ENCODE data around the gene TCEANC2. TPM values are rescaled to one million over a fixed set of nuclear protein-coding genes. Genes with fewer than 3 reads are reported as not detected.

TCEANC2 gene
- total RNA-seq, result 2.0 and 2.3 TPM in 2 replicates

DNA sequence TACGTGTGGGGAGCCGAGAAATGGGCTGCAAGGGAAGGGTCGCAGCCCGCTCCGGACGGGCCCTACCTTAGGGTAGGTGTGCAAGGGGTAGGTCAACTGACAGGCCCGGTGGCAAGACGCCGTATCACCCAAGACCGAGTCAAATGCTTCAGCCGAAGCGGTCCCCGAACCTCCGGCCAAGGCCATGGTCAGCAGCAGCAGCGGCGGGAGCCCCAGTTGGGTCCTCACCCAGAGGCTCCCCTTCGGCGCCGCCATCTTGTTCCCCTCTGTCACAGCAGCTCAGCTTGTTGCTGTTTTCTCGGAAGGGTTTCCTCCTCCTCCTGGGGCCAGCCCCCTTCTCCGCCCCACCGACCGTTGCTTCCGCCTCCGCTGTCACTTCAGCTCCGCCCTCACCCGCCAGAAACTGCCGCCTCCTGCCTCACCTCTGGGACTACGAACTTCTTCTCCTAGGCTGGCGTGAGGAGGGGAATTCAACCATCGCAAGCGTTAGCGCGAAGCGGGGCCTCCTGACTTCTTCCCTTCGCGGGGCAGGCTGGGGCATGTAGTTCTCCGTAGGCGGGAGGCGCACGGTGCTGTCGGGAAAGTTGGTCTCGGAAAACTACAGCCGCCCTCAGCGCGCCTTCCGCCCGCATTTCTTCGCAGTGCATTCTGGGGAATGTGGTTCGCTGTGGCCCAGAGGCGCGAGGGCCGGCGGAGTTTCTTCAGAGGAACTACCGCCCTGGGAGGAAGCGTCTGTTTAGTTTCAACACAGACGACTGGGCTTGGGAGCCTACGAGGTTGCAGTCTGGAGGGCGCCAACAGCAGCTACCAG, at the start of gene TCEANC2, which contains the start of gene TMEM59:
TCEANC2 (plus strand) TSS at position 675 of the 811 bp plus-strand sequence. CDS start 815 bp downstream, outside the sequence.
TMEM59 (minus strand) TSS at position 271 of the 811 bp plus-strand sequence; CDS start at position 255, 16 bp downstream.

DNA sequence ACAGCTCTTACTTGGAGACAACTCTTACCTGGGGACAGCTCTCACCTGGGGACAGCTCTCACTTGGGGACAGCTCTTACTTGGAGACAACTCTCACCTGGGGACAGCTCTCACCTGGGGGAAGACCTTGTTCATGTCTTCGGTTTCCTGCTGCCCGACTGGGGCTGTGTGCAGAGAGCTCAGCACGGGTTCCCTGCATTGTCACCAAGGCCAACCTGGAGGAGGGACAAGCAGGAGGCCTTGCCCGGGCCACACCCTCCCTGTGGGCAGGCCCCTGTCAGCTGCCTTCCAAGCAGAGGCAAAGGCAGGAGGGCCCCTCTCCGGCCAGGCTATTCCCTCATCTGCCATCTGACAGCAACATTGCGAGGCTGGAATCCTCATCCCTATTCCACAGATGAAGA, 35.4 kb upstream of the TCEANC2 start, which contains the start of gene LDLRAD1:
LDLRAD1 (minus strand) TSS at position 208 of the 400 bp plus-strand sequence; CDS start at position 134, 74 bp downstream.

DNA sequence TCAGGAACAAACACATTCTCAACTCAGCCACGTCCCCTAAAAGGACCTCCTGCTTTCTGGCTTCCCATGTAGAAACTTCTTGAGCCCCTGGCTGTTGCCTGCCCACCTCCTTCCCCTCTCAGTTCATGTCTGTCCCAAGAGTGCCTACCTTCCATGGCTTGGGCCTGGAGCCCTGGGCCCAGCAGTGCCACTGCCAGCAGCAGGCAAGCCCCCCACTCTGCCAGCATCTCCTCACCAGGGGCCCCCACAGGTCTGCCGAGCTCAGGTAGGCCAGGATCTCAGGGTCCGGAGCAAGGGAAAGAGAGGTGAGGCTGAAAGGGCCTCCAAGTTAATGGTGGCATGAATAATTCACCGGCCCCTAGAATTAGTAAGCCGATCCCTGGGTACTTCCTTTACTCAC, 99.3 kb downstream of the TCEANC2 start, which contains the start of gene CDCP2:
CDCP2 (minus strand) TSS at position 305 of the 400 bp plus-strand sequence; CDS start at position 227, 78 bp downstream.

Other genes starting within 250 kb of the TCEANC2 start
- gene NDC1, start 215.3 kb upstream of the TCEANC2 start, total RNA-seq, result 20.8 and 35.3 TPM in 2 replicates
- gene YIPF1, start 163.8 kb upstream of the TCEANC2 start, total RNA-seq, result 20.9 and 22.1 TPM in 2 replicates
- gene DIO1, start 159.4 kb upstream of the TCEANC2 start, total RNA-seq, result 0.35 TPM in 1 of 2 replicates, not detected in the other
- gene IFT25, start 107.9 kb upstream of the TCEANC2 start, total RNA-seq, result 23.1 and 24.7 TPM in 2 replicates
- gene LRRC42, start 107.3 kb upstream of the TCEANC2 start, total RNA-seq, result 41.1 and 41.4 TPM in 2 replicates
- 0.35 and 0.42 TPM in 2 replicates for gene LDLRAD1, start 35.4 kb upstream of the TCEANC2 start, total RNA-seq
- gene TMEM59, start 404 bp upstream of the TCEANC2 start, total RNA-seq, result 141 TPM in 2 replicates
- gene CDCP2, start 99.4 kb downstream of the TCEANC2 start, total RNA-seq, result not detected in 2 replicates
- gene CYB5RL, start 146.4 kb downstream of the TCEANC2 start, total RNA-seq, result 0.60 and 3.0 TPM in 2 replicates
- 121 and 145 TPM in 2 replicates for gene MRPL37, start 146.6 kb downstream of the TCEANC2 start, total RNA-seq